Vagina (tissue), 2 donors: ENCODE results near the gene SERPIND1. TPM values are rescaled to one million over a fixed set of nuclear protein-coding genes. Genes with fewer than 3 reads are reported as not detected.
A peak's percentile ranks its signal among the peaks of the same experiment; 100 is the strongest.

Experiments used
- DNase-seq, 2 donors: peaks; one replicate each; pipeline ENCODE4 v3.0.0-alpha.2; 2017; ENCODE audit errors: extremely low spot score in 2 of 2
- H3K27ac ChIP-seq: fragments of 200-600 bp; sonication (generic); one replicate; pipeline ENCODE4 v1.5.1; 2019
- H3K27me3 ChIP-seq: fragments of 200-600 bp; sonication (generic); one replicate; pipeline ENCODE4 v1.5.1; 2019
- H3K36me3 ChIP-seq, 2 donors: fragments of 200-600 bp; sonication (generic); one replicate each; pipeline ENCODE4 v1.5.1; 2017 to 2019
- H3K4me1 ChIP-seq: fragments of 200-600 bp; sonication (generic); one replicate; pipeline ENCODE4 v1.5.1; 2019
- H3K4me3 ChIP-seq, 2 donors: fragments of 200-600 bp; sonication (generic); 1 replicate in 1 of 2; 2 replicates in 1 of 2; pipeline ENCODE4 v1.5.1; 2016 to 2019
- H3K9me3 ChIP-seq: fragments of 200-600 bp; sonication (generic); one replicate; pipeline ENCODE4 v1.5.1; 2019
- CTCF ChIP-seq, 3 experiments: fragments of 450-650 bp in 2 of 3; fragments of 200-600 bp in 1 of 3; sonication (generic) in 1 of 3; IDR thresholded peaks; one replicate each; pipeline ENCODE4 v1.5.1; 2017 to 2019; ENCODE audit warnings: antibody characterized with exemption in 3 of 3, mild to moderate bottlenecking in 2 of 3, moderate library complexity in 2 of 3
- POLR2A ChIP-seq, 2 donors: fragments of 450-650 bp; IDR thresholded peaks; one replicate each; pipeline ENCODE4 v1.6.1; 2017; ENCODE audit warnings: antibody characterized with exemption in 2 of 2, mild to moderate bottlenecking in 2 of 2, moderate library complexity in 2 of 2
- POLR2AphosphoS5 ChIP-seq, 2 donors: sonication (generic); formaldehyde crosslinking; IDR thresholded peaks; one replicate each; pipeline ENCODE4 v1.9.0; 2017; ENCODE audit warnings: antibody characterized with exemption in 2 of 2, mild to moderate bottlenecking in 2 of 2, low read depth in 1 of 2; ENCODE audit not compliant: insufficient read depth in 1 of 2
- intact Hi-C: fragments of 100-400 bp; cut with DNase I; formaldehyde crosslinking; loops from one replicate; pipeline ENCODE4 v1.15.1; 2023
- total RNA-seq: library from RNA; depleted of rRNA; stranded (reverse); fragments of >200 nt; gene quantifications from one replicate; pipeline ENCODE4 v1.2.3, GENCODE V29; 2016

SERPIND1 gene
- total RNA-seq, 1 donor from 2014 or later = not detected

- Histone ChIP-seq H3K9me3 (no peaks in the 10 kb centered on the region), H3K27me3 (no peaks in the 10 kb centered on the region), H3K36me3 (peaks cover 0 to 40% of the 10 kb centered on the region in 2 donors), H3K27ac (no peak overlapping the region), H3K4me1 (no peaks in the 10 kb centered on the region), H3K4me3 (no peak overlapping the region)
- intact Hi-C loops = no loop called here
- DNase-seq = no peak
- TF ChIP-seq POLR2AphosphoS5 (IDR thresholded peaks at IDR 0.05; ENCODE audit: insufficient read depth in 1 of 2, low read depth in 1 of 2) (no peak), POLR2A (IDR thresholded peaks at IDR 0.05) (no peak), CTCF (IDR thresholded peaks at IDR 0.05) (no peak)
These were observed 33.5 kb upstream of the SERPIND1 start for GRCh38 chr22:20740222-20740951.

GRCh38 chr22:20741008-20741633 lies 32.8 kb upstream of the SERPIND1 start:
- Histone ChIP-seq H3K27me3 (no peaks in the 10 kb centered on the region), H3K9me3 (no peaks in the 10 kb centered on the region), H3K4me1 (no peaks in the 10 kb centered on the region), H3K4me3 (no peak overlapping the region), H3K36me3 (peaks cover 0 to 44% of the 10 kb centered on the region in 2 donors), H3K27ac (no peak overlapping the region)
- DNase-seq = no peak
- TF ChIP-seq POLR2AphosphoS5 (IDR thresholded peaks at IDR 0.05; ENCODE audit: insufficient read depth in 1 of 2, low read depth in 1 of 2) (no peak), CTCF (IDR thresholded peaks at IDR 0.05) (no peak), POLR2A (IDR thresholded peaks at IDR 0.05) (no peak)
- intact Hi-C loops = no loop called here

DNA sequence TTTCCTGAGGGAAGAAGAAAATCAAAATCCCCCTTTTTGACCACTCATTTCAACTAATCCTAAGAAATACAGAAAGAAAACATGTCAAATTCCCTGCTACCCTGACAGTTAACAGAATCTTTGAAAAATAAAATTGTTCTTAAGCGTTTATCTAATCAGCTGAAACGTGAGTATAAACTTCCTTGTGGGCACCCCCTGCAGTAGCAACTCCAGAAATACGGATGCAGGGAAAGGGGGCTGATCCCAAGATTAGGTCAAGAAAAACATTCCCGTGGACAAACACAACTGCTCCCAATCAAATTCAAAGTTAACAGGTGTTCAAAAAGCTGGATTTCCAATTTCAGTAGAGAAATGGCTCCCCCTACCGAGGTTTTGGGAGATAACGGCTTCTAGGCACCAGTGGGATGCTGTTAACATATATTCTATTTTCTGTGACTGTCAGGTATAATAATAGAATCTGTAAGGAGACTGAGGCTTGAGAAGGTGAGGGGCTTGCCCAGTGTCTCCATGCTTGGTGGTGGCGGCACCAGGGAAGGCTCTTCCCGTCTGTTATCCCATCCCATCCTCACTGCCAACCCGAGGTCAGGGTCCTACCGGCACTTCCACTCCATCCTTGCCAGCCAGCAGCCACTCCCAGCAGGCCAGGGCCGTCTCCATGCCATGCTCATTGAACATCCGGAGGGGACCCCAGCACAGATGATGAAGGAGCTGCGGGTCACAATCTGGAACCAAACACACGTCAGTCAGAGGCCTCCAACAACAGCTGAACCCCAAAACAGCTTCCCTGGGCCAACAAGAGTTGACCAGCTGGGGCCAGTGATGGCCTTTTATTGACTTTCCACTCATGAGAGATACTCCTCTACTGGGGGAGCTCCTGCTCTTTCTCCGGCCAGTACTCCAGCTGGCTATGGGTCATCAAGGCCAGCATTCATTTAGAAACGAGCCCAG lies 32.0 kb upstream of the SERPIND1 start:
- intact Hi-C loops = no loop called here
- H3K9me3 ChIP-seq = no peaks in the 10 kb centered on the region
- no peaks in the 10 kb centered on the region for H3K4me1 ChIP-seq
- H3K27me3 ChIP-seq = no peaks in the 10 kb centered on the region
- no peak for DNase-seq
- peaks cover 0 to 51% of the 10 kb centered on the region in 2 donors for H3K36me3 ChIP-seq
- no peak overlapping the region for H3K4me3 ChIP-seq
- no peak overlapping the region for H3K27ac ChIP-seq
- peak in 1 of 3 experiments; percentile 21 for TF ChIP-seq CTCF (IDR thresholded peaks at IDR 0.05)
- no peak for TF ChIP-seq POLR2AphosphoS5 (IDR thresholded peaks at IDR 0.05; ENCODE audit: insufficient read depth in 1 of 2, low read depth in 1 of 2)
- TF ChIP-seq POLR2A (IDR thresholded peaks at IDR 0.05) = no peak

GRCh38 chr22:20742764-20743163 lies 31.1 kb upstream of the SERPIND1 start:
- H3K36me3 ChIP-seq = peaks cover 0 to 58% of the 10 kb centered on the region in 2 donors
- H3K4me3 ChIP-seq = no peak overlapping the region
- no peak for TF ChIP-seq POLR2AphosphoS5 (IDR thresholded peaks at IDR 0.05; ENCODE audit: insufficient read depth in 1 of 2, low read depth in 1 of 2)
- TF ChIP-seq POLR2A (IDR thresholded peaks at IDR 0.05) = no peak
- no peak for TF ChIP-seq CTCF (IDR thresholded peaks at IDR 0.05)
- no peaks in the 10 kb centered on the region for H3K4me1 ChIP-seq
- no peaks in the 10 kb centered on the region for H3K9me3 ChIP-seq
- intact Hi-C loops = no loop called here
- H3K27me3 ChIP-seq = no peaks in the 10 kb centered on the region
- no peak for DNase-seq
- no peak overlapping the region for H3K27ac ChIP-seq
